Subcutaneous abdominal adipose tissue (tissue), 5 donors: ENCODE data around the gene C6orf15.

Experiments
- H3K27ac ChIP-seq: one replicate; pipeline ENCODE4 v1.7.0; 2013; ENCODE audit warnings: low read depth, mild to moderate bottlenecking, inconsistent platforms, low read length, moderate library complexity
- H3K27me3 ChIP-seq, 5 donors: one replicate each; pipeline ENCODE4 v1.7.0; 2013; ENCODE audit warnings: low read length in 5 of 5, inconsistent platforms in 1 of 5; ENCODE audit not compliant: control insufficient read depth in 5 of 5, insufficient read depth in 4 of 5
- H3K36me3 ChIP-seq, 5 donors: one replicate each; pipeline ENCODE4 v1.7.0; 2013; ENCODE audit warnings: low read length in 5 of 5; ENCODE audit not compliant: control insufficient read depth in 5 of 5, insufficient read depth in 5 of 5
- H3K4me1 ChIP-seq, 5 donors: one replicate each; pipeline ENCODE4 v1.7.0; 2013; ENCODE audit warnings: low read length in 5 of 5, mild to moderate bottlenecking in 3 of 5, moderate library complexity in 1 of 5; ENCODE audit not compliant: control insufficient read depth in 5 of 5, insufficient read depth in 5 of 5
- H3K4me3 ChIP-seq, 5 donors: one replicate each; pipeline ENCODE4 v1.7.0; 2013; ENCODE audit warnings: low read length in 5 of 5, low read depth in 1 of 5
- H3K9ac ChIP-seq, 5 donors: one replicate each; pipeline ENCODE4 v1.7.0; 2013; ENCODE audit warnings: low read length in 5 of 5, mild to moderate bottlenecking in 4 of 5, moderate library complexity in 3 of 5
- H3K9me3 ChIP-seq, 5 donors: one replicate each; pipeline ENCODE4 v1.7.0; 2013; ENCODE audit warnings: low read length in 5 of 5; ENCODE audit not compliant: control insufficient read depth in 5 of 5
- donor health status: healthy.
- donor health status: healthy.
- donor health status: healthy.
- donor health status: healthy.
- donor health status: healthy.

The C6orf15 gene

DNA sequence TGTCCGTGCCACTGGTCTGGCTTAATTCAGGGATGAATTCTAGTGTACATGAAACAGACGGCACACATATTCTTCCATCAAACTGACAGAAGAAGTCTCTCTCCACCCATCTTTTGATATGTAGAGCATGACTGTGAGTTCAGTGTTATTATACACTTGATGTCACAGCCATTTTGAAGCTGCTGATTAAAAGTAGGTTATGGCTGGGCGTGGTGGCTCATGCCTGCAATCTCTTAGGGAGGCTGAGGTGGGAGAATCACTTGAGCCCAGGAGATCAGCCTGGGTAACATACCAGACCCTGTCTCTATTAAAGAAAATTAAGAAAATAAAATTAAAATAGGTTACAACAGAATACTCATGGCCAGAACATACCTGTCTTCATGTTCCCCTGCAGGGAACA is 20.7 kb downstream of the C6orf15 start:
- H3K9ac ChIP-seq: no peak overlapping the region
- H3K36me3 ChIP-seq: no peaks in the 10 kb centered on the region
- H3K9me3 ChIP-seq: no peaks in the 10 kb centered on the region
- H3K27me3 ChIP-seq: no peaks in the 10 kb centered on the region
- H3K4me3 ChIP-seq: no peak overlapping the region
- peaks cover 6 to 36% (median 21%) of the 10 kb centered on the region in 5 donors for H3K4me1 ChIP-seq
- no peak overlapping the region for H3K27ac ChIP-seq

- H3K27me3 ChIP-seq: no peaks in the 10 kb centered on the region
- H3K9me3 ChIP-seq: no peaks in the 10 kb centered on the region
- no peaks in the 10 kb centered on the region for H3K36me3 ChIP-seq
- H3K27ac ChIP-seq: no peak overlapping the region
- no peak overlapping the region for H3K4me3 ChIP-seq
- H3K9ac ChIP-seq: no peak overlapping the region
- H3K4me1 ChIP-seq: peaks cover 6 to 35% (median 21%) of the 10 kb centered on the region in 5 donors
These were observed 21.4 kb downstream of the C6orf15 start for GRCh38 chr6:31090973-31091364.

DNA sequence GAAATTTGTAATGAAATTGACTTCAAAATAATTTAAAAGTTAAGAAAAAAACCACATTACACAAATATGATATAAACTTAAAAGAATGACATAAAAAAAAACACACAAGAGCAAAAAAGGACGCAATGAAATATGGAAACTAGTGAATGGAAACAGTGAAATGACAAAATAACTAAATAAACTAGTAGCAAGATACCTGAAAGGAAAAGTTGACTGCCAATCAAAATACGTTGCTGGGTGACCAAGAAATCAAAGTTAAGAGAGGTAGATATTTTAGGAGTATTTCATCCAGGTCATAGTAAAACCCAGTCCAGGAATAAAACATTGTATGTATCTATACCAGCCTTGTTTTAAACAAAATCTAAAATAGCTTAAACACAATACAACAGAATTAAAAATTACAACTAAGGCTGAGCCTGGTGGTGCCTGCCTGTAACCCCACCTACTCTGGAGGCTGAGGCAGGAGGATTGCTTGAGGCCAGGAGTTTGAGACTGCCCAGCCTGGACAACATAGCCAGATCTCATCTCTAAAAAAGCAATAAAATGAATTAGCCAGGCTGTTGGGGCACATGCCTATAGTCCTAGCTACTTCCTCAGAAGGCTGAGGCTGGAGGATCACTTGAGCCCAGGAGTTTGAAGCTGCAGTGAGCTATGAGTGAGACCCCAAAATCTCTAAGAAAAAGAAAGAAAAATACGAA is 22.0 kb downstream of the C6orf15 start:
- H3K27ac ChIP-seq: no peak overlapping the region
- no peaks in the 10 kb centered on the region for H3K27me3 ChIP-seq
- peaks cover 6 to 35% (median 21%) of the 10 kb centered on the region in 5 donors for H3K4me1 ChIP-seq
- H3K9ac ChIP-seq: no peak overlapping the region
- H3K36me3 ChIP-seq: no peaks in the 10 kb centered on the region
- no peak overlapping the region for H3K4me3 ChIP-seq
- no peaks in the 10 kb centered on the region for H3K9me3 ChIP-seq

- Histone ChIP-seq H3K9me3 (no peaks in the 10 kb centered on the region), H3K36me3 (no peaks in the 10 kb centered on the region), H3K27me3 (no peaks in the 10 kb centered on the region), H3K4me3 (no peak overlapping the region), H3K27ac (no peak overlapping the region), H3K9ac (no peak overlapping the region), H3K4me1 (peaks cover 2 to 21% (median 16%) of the 10 kb centered on the region in 5 donors)
These were observed 24.8 kb downstream of the C6orf15 start for GRCh38 chr6:31087494-31088089.

GRCh38 chr6:31086788-31087440 is 25.5 kb downstream of the C6orf15 start:
- Histone ChIP-seq H3K36me3 (no peaks in the 10 kb centered on the region), H3K4me1 (peaks cover 2 to 21% (median 16%) of the 10 kb centered on the region in 5 donors), H3K9ac (peak overlapping the region in 1 of 5 donors; percentile 35), H3K4me3 (no peak overlapping the region), H3K27ac (no peak overlapping the region), H3K27me3 (no peaks in the 10 kb centered on the region), H3K9me3 (no peaks in the 10 kb centered on the region)

GRCh38 chr6:31083742-31084354 is 28.5 kb downstream of the C6orf15 start:
- Histone ChIP-seq H3K27ac (no peak overlapping the region), H3K4me1 (peaks cover 2 to 26% (median 22%) of the 10 kb centered on the region in 5 donors), H3K36me3 (no peaks in the 10 kb centered on the region), H3K9ac (no peak overlapping the region), H3K9me3 (no peaks in the 10 kb centered on the region), H3K4me3 (no peak overlapping the region), H3K27me3 (no peaks in the 10 kb centered on the region)

DNA sequence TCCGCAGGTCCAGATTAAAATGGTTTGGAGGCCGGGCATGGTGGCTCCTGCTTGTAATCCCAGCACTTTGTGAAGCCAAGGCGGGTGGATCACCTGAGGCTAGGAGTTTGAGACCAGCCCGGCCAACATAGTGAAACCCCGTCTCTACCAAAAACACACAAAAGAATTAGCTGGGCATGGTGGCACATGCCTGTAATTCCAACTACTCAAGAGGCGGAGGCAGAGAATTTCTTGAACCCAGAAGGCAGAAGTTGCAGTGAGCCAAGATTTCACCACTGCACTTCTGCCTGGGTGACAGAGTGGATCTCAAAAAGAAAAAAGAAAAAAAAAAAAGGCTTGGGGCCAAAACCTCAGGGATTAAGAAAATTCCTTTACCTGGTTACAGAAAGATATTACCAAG is 30.5 kb downstream of the C6orf15 start:
- peaks cover under 1 to 20% (median 16%) of the 10 kb centered on the region in 5 donors for H3K4me1 ChIP-seq
- H3K27me3 ChIP-seq: no peaks in the 10 kb centered on the region
- H3K36me3 ChIP-seq: no peaks in the 10 kb centered on the region
- no peak overlapping the region for H3K27ac ChIP-seq
- H3K9me3 ChIP-seq: no peaks in the 10 kb centered on the region
- no peak overlapping the region for H3K4me3 ChIP-seq
- H3K9ac ChIP-seq: no peak overlapping the region

DNA sequence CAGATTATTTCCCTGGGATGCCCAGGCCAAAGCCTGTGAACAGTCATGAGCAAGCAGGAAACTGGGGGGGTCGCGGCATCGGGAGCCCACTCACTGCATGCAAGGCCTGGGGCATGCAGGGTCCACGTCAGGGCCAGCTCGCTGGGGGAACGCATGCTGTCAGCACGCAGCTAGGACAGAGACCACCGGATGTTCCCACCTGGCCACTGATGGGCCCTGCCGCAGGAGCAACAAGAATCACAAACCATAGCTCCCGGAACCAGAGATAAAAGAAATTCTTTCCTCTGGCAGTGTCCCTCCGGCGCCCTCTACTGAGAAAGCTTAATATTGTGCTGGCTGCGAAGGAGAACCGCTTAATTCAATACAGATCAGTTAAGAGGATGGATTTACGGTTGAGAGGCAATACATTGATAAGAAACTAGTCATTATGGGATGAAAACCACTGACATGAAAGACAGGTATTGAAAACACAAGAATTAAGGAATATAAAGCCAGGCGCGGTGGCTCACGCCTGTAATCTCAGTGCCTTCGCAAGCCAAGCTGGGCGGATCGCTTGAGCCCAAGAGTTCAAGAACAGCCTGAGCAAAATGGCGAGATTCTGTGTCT is 32.6 kb downstream of the C6orf15 start:
- Histone ChIP-seq H3K4me3 (peak overlapping the region in 3 of 5 donors; percentile 23 to 36 (median 29)), H3K4me1 (peaks cover 0 to 18% (median 15%) of the 10 kb centered on the region in 5 donors), H3K9ac (no peak overlapping the region), H3K36me3 (no peaks in the 10 kb centered on the region), H3K27me3 (no peaks in the 10 kb centered on the region), H3K9me3 (no peaks in the 10 kb centered on the region), H3K27ac (no peak overlapping the region)

DNA sequence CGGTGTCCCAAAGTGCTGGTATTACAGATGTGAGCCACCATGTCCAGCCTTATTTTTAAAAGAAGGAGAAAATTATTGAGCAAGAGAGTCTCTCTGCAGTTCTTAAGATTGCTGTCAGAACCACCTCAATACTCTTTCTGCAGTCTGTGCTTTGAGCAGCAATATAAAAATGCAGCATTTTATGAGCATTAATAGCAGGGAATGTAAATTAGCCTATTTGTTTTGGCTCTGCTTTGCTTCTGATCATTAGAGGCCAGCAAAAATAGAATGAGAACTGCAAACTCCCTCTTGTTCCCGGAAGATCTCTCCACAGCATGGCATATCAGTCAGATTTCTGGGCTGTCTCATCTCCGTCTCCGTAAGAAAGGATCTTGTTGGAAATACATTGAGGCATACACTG is 35.8 kb downstream of the C6orf15 start:
- peaks cover 3 to 17% (median 12%) of the 10 kb centered on the region in 5 donors for H3K4me1 ChIP-seq

More for the DNA sequence above, 35.8 kb downstream of the C6orf15 start:
- H3K27ac ChIP-seq: no peak overlapping the region
- no peaks in the 10 kb centered on the region for H3K9me3 ChIP-seq
- no peak overlapping the region for H3K9ac ChIP-seq
- no peaks in the 10 kb centered on the region for H3K27me3 ChIP-seq
- H3K4me3 ChIP-seq: no peak overlapping the region
- no peaks in the 10 kb centered on the region for H3K36me3 ChIP-seq
